Measurements from ENCODE around the gene ATP6V0C.
"Not testable (repeated sequence)": the region's sequence is repeated elsewhere in the genome, so short reads cannot be mapped to it uniquely, and the experiment has no call there.

Gene ATP6V0C

DNA sequence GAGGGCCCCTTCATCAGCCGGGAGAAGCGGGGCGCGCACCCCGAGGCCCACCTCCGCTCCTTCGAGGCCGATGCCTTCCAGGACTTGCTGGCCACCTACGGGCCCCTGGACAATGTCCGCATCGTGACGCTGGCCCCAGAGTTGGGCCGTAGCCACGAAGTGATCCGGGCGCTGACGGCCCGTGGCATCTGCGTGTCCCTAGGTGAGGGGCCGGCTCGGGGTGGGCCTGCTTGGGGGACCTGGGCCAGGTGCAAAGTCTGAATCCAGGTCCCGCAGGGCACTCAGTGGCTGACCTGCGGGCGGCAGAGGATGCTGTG lies 14.0 kb downstream of the ATP6V0C start:
- no peak overlapping the region for H3K4me3 ChIP-seq (ENCODE audit: low read length)
- peaks cover 12% of the 10 kb centered on the region for H3K4me1 ChIP-seq (ENCODE audit: insufficient read depth, low read length)
- H3K27me3 ChIP-seq (ENCODE audit: insufficient read depth, low read length), result no peaks in the 10 kb centered on the region
- no peaks in the 10 kb centered on the region for H3K9me3 ChIP-seq (ENCODE audit: low read length)
- no peak overlapping the region for H2AFZ ChIP-seq (ENCODE audit: low read depth, low read length)
- H3K36me3 ChIP-seq (ENCODE audit: insufficient read depth, low read length), result peaks cover 36% of the 10 kb centered on the region

DNA sequence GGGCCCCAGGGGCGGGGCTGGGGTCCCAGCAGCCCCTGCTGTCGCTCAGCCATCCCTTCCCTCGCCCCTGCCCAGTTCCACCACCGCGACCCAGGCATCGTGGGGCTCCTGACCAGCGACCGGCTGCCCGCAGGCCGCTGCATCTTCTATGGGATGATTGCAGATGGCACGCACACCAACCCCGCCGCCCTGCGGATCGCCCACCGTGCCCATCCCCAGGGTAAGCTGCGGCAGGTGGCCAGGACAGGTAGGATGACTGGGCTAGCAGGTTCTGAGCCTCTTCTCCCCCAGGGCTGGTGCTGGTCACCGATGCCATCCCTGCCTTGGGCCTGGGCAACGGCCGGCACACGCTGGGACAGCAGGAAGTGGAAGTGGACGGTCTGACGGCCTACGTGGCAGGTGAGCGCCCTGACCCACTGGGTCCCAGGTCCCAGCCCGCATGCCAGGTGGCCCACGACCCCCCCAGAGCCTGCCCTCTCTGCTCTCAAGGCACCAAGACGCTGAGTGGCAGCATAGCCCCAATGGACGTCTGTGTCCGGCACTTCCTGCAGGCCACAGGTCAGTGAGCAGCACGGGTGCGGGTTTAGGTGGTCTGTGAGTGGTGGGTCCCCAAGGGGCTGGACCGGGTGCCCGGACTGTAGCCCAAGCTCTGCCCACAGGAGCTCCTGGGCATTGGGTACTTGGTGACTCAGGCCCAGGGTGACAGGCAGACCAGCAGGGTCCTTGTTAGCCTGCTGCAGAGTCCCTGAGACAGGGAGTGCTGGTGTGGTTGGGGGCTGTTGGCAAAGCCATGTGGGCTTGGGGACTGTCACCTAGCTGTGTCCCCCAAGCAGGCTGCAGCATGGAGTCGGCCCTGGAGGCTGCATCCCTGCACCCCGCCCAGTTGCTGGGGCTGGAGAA lies 14.7 kb downstream of the ATP6V0C start:
- H3K4me3 ChIP-seq (ENCODE audit: low read length), result no peak overlapping the region
- H3K27me3 ChIP-seq (ENCODE audit: insufficient read depth, low read length), result no peaks in the 10 kb centered on the region
- peaks cover 13% of the 10 kb centered on the region for H3K4me1 ChIP-seq (ENCODE audit: insufficient read depth, low read length)
- no peaks in the 10 kb centered on the region for H3K9me3 ChIP-seq (ENCODE audit: low read length)
- H2AFZ ChIP-seq (ENCODE audit: low read depth, low read length), result no peak overlapping the region
- peaks cover 32% of the 10 kb centered on the region for H3K36me3 ChIP-seq (ENCODE audit: insufficient read depth, low read length)

DNA sequence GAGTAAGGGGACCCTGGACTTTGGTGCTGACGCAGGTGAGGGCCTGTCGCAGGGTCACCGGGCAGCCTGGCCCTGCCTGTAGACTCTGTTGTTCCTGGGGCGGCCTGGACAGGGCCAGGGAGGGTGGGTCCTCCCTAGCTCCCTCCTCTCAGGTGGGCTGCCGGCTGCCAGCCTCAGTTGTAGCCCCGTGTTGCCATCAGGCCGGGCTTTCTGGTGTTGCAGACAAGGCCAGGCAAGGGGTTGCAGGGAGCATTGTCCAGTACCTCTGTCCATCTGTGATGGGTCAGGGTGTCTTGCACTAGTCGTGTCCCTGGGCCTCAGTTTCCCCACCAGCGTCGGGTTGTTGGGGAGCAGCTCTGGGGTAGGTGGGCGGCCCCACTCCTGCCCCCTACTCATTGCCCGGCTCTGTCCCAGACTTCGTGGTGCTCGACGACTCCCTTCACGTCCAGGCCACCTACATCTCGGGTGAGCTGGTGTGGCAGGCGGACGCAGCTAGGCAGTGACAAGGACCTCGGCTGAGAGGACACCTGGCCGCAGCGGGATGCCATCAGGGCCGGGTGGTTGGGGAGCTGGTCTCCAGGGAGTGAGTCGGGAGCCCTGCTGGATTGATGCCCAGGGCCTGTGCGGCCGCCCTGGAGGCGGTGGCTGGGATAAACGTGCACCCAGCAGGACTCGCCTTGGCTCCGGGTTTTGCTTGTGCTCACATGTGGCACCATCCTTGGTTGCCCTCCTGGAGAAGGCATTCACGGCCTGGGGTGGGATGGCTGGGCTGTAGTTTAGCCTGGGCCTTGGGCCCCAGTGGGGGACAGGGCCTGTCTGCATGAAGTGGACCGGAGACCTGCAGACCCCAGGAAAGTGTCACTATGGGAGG lies 15.5 kb downstream of the ATP6V0C start:
- peaks cover 13% of the 10 kb centered on the region for H3K4me1 ChIP-seq (ENCODE audit: insufficient read depth, low read length)

DNA sequence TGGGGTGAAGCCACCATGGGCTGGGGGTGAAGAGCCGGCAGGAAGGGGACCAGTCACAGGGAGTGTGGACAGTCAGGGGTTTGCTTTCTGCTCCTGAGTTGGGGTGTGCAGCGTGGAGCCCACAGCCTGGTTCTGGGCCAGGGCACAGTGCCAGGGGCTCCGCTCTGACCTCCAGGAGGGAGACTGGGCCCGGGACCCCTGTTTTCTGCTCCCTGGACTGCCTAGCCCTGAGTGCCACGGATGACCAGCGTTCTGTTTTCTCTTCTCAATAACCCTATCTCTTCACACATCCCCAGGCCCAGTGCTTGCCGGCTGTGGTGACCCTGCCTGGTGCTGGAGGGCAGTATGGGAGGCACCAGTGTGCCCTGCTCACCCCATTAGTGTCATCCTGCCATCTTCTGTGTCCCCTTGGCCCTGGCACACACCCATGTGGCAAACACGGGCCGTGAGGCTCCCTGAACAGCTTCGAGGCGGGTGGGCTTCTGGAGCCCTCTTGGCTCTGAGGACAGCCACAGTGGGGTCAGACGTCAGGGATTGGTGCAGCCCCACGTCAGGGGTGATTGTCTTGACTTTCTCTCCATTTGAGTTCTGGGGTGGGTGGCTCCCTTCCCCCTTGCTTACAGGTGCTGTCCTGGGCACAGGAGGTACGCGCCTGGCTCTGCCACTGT lies 16.3 kb downstream of the ATP6V0C start:
- Histone ChIP-seq H3K27me3 (ENCODE audit: insufficient read depth, low read length) (no peaks in the 10 kb centered on the region), H3K36me3 (ENCODE audit: insufficient read depth, low read length) (peaks cover 19% of the 10 kb centered on the region), H3K4me3 (ENCODE audit: low read length) (no peak overlapping the region), H2AFZ (ENCODE audit: low read depth, low read length) (no peak overlapping the region), H3K9me3 (ENCODE audit: low read length) (no peaks in the 10 kb centered on the region), H3K4me1 (ENCODE audit: insufficient read depth, low read length) (peaks cover 13% of the 10 kb centered on the region)

More for the DNA sequence above, 15.5 kb downstream of the ATP6V0C start:
- no peak overlapping the region for H3K4me3 ChIP-seq (ENCODE audit: low read length)
- H3K27me3 ChIP-seq (ENCODE audit: insufficient read depth, low read length), result no peaks in the 10 kb centered on the region
- no peak overlapping the region for H2AFZ ChIP-seq (ENCODE audit: low read depth, low read length)
- no peaks in the 10 kb centered on the region for H3K9me3 ChIP-seq (ENCODE audit: low read length)
- peaks cover 23% of the 10 kb centered on the region for H3K36me3 ChIP-seq (ENCODE audit: insufficient read depth, low read length)

DNA sequence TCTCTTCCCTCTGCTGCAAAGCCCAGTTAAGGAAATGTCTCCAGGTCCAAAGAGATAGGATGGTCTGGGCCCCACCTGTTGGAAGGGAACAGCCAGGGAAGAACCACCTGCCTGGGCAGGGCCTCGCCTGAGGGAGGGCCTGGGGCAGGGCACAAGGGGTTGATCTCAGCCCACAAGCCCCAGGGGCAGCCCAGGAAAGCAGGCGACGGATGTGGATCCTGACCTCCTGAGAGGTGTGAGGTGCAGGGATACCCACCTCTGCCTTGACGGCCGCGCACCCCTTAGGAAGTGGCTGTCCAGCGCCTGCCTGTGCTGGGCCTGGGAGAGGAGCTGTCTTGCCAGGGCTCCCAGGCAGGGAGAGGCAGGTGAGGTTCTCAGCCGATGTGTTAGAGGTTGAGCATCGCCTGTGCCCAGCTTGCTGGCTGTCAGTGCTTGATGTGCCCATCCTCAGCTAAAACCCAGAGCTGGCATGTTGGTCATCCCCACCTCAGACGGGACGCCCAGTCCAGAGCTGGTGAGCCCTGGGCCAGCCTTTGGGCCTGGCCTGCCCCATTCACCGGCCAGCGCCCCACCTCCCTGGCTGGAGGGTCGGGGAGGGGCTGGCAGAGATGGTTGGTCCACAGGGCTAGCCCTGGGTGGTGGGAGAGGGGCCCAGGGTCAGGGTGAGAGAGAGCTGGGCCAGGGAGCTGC lies 17.0 kb downstream of the ATP6V0C start:
- Histone ChIP-seq H3K4me1 (ENCODE audit: insufficient read depth, low read length) (peaks cover 13% of the 10 kb centered on the region), H3K27me3 (ENCODE audit: insufficient read depth, low read length) (no peaks in the 10 kb centered on the region), H2AFZ (ENCODE audit: low read depth, low read length) (no peak overlapping the region), H3K9me3 (ENCODE audit: low read length) (no peaks in the 10 kb centered on the region), H3K4me3 (ENCODE audit: low read length) (peak overlapping the region; percentile 50), H3K36me3 (ENCODE audit: insufficient read depth, low read length) (peaks cover 19% of the 10 kb centered on the region)

DNA sequence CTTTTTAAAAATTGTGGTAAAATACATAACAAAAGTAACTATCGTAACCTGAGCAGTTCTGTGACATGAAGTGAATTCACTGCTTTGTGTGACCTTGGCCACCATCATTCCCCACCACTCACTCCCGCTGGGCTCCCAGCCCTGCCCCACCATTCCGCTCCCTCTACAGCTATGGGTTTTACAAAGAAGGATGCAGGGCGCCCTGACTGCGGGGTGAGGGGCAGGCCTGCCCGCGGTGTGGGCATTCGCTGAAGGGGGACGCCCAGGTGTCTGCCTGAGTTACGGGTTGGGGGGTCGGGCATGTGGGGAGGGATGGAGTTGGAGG lies 17.6 kb downstream of the ATP6V0C start, which contains the start of gene CEMP1:
TSS of gene CEMP1 (minus strand) at position 38 of the 325 bp plus-strand sequence. CDS start 335 bp downstream, outside the sequence.
- Histone ChIP-seq H3K4me1 (ENCODE audit: insufficient read depth, low read length) (peaks cover 13% of the 10 kb centered on the region), H3K4me3 (ENCODE audit: low read length) (peak within 1 kb of the TSS; percentile 50), H3K36me3 (ENCODE audit: insufficient read depth, low read length) (peaks cover 19% of the 10 kb centered on the region), H2AFZ (ENCODE audit: low read depth, low read length) (peak within 1 kb of the TSS; percentile 6), H3K9me3 (ENCODE audit: low read length) (no peaks in the 10 kb centered on the region), H3K27me3 (ENCODE audit: insufficient read depth, low read length) (no peaks in the 10 kb centered on the region)

DNA sequence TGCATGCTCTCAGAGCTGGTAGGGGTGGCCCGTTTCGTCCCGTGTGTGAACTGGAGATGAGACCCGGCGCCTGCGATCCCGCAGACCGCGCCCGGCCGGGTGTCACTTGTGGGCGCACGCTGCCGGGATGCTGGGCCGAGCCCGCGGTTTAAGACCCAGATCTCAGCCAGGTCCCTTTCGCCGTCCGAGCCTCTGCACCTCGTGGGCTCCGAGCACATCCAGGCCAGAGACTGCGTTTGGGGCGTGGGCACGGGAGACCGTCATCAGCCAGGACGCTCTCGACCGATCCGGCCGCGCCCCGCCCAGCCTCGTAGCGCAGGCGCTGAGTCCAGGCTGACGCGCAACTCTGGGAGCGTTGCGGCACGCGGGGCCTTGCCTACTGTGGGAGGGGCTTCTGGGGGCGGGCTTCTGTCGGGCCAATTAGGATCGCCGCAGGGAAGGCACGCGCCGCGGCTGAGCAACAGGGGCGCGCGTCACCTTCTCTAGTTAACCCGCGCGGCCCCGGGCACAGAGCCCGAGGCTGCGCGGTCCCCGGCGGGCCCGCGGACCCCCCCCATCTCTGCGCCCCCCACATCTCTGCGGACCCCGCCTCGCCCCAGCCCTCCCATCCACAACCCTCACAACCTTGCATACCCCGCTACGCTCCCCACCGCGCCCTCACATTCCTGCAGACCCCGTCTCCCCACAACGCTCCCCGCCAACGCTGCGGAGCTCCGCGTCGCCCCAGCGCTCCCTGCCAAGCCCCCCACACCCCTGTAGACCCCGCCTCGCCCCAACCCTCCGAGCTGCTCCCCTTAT lies 18.1 kb downstream of the ATP6V0C start:
- Histone ChIP-seq H3K4me1 (ENCODE audit: insufficient read depth, low read length) (peaks cover 13% of the 10 kb centered on the region), H2AFZ (ENCODE audit: low read depth, low read length) (peak overlapping the region; percentile 6), H3K36me3 (ENCODE audit: insufficient read depth, low read length) (peaks cover 19% of the 10 kb centered on the region), H3K27me3 (ENCODE audit: insufficient read depth, low read length) (no peaks in the 10 kb centered on the region), H3K9me3 (ENCODE audit: low read length) (no peaks in the 10 kb centered on the region), H3K4me3 (ENCODE audit: low read length) (peak overlapping the region; percentile 50)

DNA sequence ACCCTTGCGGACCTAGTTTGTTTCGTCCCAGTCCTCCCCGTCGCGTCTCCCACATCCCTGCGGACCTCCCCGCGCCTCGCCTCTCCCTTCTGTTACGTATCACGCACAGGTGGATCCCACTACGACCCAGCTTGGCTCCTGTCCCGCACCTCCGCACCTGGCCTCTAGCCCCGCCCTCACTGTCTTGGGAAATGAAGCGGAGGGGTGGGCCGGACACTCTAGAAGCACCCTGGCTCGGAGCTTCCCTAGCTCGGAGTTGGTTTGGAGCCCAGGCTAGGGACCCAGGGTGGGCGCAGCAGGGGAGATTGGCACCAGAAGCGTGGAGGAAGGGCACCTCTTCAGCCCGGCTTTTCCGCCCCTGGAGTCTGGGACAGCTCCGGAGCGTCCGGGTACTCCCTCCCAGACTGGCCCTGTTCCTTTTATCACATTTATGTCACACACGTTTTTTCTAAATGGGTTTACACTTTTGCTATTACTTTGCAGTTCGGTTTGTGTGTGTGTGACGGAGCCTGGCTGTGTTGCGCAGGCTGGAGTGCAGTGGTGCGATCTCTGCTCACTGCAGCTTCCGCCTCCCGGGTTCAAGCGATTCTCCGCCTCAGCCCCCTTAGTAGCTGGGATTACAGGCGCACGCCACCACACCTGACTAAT lies 18.9 kb downstream of the ATP6V0C start:
- Histone ChIP-seq H3K4me3 (ENCODE audit: low read length) (peak overlapping the region; percentile 50), H2AFZ (ENCODE audit: low read depth, low read length) (no peak overlapping the region), H3K27me3 (ENCODE audit: insufficient read depth, low read length) (no peaks in the 10 kb centered on the region), H3K9me3 (ENCODE audit: low read length) (no peaks in the 10 kb centered on the region), H3K36me3 (ENCODE audit: insufficient read depth, low read length) (peaks cover 15% of the 10 kb centered on the region), H3K4me1 (ENCODE audit: insufficient read depth, low read length) (peaks cover 13% of the 10 kb centered on the region)

DNA sequence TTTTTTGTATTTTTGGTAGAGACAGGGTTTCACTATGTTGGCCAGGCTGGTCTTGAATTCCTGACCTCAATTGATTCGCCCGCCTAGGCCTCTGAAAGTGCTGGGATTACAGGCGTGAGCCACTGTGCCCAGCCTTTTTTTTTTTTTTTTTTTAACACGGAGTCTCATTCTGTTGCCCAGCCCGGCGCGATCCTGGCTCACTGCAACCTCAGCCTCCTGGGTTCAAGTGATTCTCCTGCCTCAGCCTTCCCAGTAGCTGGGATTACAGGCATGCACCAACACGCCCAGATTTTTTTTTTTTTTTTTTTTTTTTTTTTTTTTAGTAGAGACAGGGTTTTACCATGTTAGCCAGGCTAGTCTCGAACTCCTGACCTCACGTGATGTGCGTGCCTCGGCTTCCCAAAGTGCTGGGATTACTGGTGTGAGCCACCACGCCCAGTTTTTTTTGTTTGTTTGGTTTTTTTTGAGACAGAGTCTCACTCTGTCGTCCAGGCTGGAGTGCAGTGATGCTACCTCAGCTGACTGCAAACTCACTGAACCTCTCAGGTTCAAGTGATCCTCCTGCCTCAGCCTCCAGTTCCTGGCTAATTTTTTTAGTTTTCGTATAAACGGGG lies 19.5 kb downstream of the ATP6V0C start:
- H3K4me1 ChIP-seq (ENCODE audit: insufficient read depth, low read length), result peaks cover 13% of the 10 kb centered on the region
- H3K9me3 ChIP-seq (ENCODE audit: low read length); H2AFZ ChIP-seq (ENCODE audit: low read depth, low read length); H3K27me3 ChIP-seq (ENCODE audit: insufficient read depth, low read length): not testable (repeated sequence)
- peaks cover 11% of the 10 kb centered on the region for H3K36me3 ChIP-seq (ENCODE audit: insufficient read depth, low read length)
- peak overlapping the region; percentile 50 for H3K4me3 ChIP-seq (ENCODE audit: low read length)

DNA sequence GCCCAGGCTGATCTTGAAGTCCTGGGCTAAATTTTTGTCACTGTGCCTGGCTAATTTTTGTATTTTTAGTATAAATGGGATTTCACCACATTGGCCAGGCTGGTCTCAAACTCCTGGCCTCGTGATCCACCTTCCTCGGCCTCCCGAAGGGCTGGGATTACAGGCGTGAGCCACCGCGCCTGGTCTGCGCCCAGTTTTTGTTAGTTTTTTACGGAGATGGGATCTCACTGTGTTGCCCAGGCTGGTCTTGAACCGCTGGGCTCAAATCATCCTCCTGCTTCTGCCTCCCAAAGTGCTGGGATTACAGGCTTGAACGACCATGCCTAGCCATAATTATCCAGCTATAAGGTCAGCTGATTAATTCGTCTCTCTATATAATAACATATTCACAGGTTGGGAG lies 20.2 kb downstream of the ATP6V0C start:
- Histone ChIP-seq H3K4me3 (ENCODE audit: low read length) (no peak overlapping the region), H3K27me3 (ENCODE audit: insufficient read depth, low read length) (no peaks in the 10 kb centered on the region), H3K9me3 (ENCODE audit: low read length) (no peaks in the 10 kb centered on the region), H2AFZ (ENCODE audit: low read depth, low read length) (no peak overlapping the region), H3K36me3 (ENCODE audit: insufficient read depth, low read length) (peaks cover 4% of the 10 kb centered on the region), H3K4me1 (ENCODE audit: insufficient read depth, low read length) (peaks cover 16% of the 10 kb centered on the region)

DNA sequence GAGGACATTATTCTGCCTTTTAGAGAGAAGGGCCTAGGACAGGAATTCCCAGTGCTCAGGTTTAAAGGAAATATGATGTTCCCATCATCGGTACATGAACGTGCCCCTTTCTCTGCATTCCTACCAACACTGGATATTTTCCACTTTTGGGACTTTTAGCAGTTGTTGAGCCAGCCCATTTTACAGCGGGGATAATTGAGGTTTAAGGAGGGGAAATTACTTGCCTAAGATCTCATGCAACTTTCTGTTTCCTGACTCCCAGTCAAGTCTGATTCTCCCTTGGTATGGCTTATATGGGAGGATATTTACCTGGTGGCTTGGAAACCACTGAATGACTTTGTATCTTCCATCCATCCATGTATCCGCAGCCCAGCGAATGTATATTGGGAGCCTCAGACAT lies 20.6 kb downstream of the ATP6V0C start:
- not testable (repeated sequence) for H3K27me3 ChIP-seq (ENCODE audit: insufficient read depth, low read length); H3K36me3 ChIP-seq (ENCODE audit: insufficient read depth, low read length); H3K9me3 ChIP-seq (ENCODE audit: low read length); H3K4me3 ChIP-seq (ENCODE audit: low read length); H2AFZ ChIP-seq (ENCODE audit: low read depth, low read length)
- H3K4me1 ChIP-seq (ENCODE audit: insufficient read depth, low read length), result peaks cover 19% of the 10 kb centered on the region

All from neuron (in vitro differentiated cells).